HG02884 (cell line): ENCODE measurements around the gene CCN6.
A peak's percentile ranks its signal among the peaks of the same experiment; 100 is the strongest.
"Not testable (repeated sequence)": the region's sequence is repeated elsewhere in the genome, so short reads cannot be mapped to it uniquely, and the experiment has no call there.

Experiments used
- ATAC-seq: cut with Tn5 transposase; IDR thresholded peaks from one replicate; pipeline ENCODE4 v1.9.1; 2021; ENCODE audit warnings: mild to moderate bottlenecking, moderate library complexity; ENCODE audit not compliant: unreplicated experiment

The CCN6 gene

GRCh38 chr6:112029045-112029822, 24.7 kb upstream of the CCN6 start:
- ATAC-seq, result no peak

GRCh38 chr6:112030206-112030960, 23.5 kb upstream of the CCN6 start:
- no peak for ATAC-seq

GRCh38 chr6:112030961-112031660, 22.8 kb upstream of the CCN6 start:
- no peak for ATAC-seq

GRCh38 chr6:112031960-112032359, 21.9 kb upstream of the CCN6 start:
- no peak for ATAC-seq

- no peak for ATAC-seq
Observed at GRCh38 chr6:112032728-112033127, 21.2 kb upstream of the CCN6 start.

GRCh38 chr6:112033791-112034615, 19.9 kb upstream of the CCN6 start:
- ATAC-seq, result no peak

- ATAC-seq, result no peak
Observed at GRCh38 chr6:112034616-112034995, 19.3 kb upstream of the CCN6 start.

- no peak for ATAC-seq
Observed at GRCh38 chr6:112036088-112036637, 17.7 kb upstream of the CCN6 start.

- ATAC-seq, result no peak
Observed at GRCh38 chr6:112037783-112038216, 16.1 kb upstream of the CCN6 start.

- ATAC-seq, result no peak
Observed at GRCh38 chr6:112038268-112038667, 15.6 kb upstream of the CCN6 start.

- ATAC-seq, result no peak
Observed at GRCh38 chr6:112038756-112039430, 15.0 kb upstream of the CCN6 start.

GRCh38 chr6:112039431-112039770, 14.5 kb upstream of the CCN6 start:
- no peak for ATAC-seq

- no peak for ATAC-seq
Observed at GRCh38 chr6:112040956-112041355, 12.9 kb upstream of the CCN6 start.

GRCh38 chr6:112041535-112041934, 12.4 kb upstream of the CCN6 start:
- no peak for ATAC-seq

GRCh38 chr6:112043032-112044007, 10.6 kb upstream of the CCN6 start:
- ATAC-seq, result peak; percentile 90

- ATAC-seq, result no peak
Observed at GRCh38 chr6:112044196-112044595, 9.7 kb upstream of the CCN6 start.

- no peak for ATAC-seq
Observed at GRCh38 chr6:112044856-112045255, 9.0 kb upstream of the CCN6 start.

- ATAC-seq, result not testable (repeated sequence)
Observed at GRCh38 chr6:112047523-112047922, 6.4 kb upstream of the CCN6 start.
